GM19240 (cell line): Measurements from ENCODE around the gene IFI35.
"Not testable (repeated sequence)": the region's sequence is repeated elsewhere in the genome, so short reads cannot be mapped to it uniquely, and the experiment has no call there.

Experiments used
- DNase-seq: peaks from one replicate; pipeline ENCODE4 v3.0.0; 2011; ENCODE audit warnings: low spot score; ENCODE audit not compliant: insufficient read length

Gene IFI35

DNA sequence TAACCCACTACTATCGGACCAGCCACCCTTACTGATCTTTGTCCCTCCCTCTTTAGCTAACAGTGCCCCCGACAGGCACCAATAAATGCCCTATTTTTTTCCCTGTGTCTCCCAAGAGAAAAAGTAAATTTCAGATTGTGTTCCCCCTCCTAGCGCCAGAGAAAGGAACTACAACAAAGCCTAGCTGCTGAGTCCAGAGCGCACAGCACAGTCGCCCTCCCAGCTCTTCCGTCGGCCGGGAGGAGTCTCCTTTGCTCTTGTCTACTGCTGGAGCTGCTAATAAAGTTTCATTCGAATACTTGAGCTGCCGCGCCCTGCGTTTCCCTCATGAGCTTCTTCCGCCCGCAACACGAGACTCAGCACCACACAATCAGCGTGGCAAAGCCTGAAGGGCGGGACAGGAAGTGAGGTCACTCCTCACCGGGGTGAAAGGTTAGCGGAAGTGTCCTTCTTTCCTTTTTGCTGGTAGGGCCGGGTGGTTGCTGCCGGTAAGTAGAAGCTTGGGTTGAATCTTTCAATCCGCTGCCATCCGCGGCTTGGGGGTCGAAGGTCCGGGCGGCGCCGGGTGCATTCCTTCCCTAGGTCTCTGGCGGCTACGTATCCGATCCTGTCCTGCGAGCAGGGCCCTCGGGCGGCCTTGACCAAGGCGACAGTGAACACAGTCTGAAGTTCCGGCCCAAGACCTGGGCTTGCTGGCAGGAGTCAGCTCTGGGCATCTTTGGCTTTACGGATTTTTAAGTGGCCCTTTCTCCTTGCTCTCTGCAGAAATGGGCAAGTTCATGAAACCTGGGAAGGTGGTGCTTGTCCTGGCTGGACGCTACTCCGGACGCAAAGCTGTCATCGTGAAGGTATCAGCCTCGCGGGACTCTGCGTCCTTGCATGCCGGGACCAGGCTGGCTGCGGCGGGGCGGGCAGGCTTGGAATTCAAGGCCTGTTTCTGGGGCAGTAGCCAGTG, 8.3 kb upstream of the IFI35 start, which contains the start of gene RPL27:
RPL27 (plus strand) TSS at position 436 of the 955 bp plus-strand sequence; CDS start at position 768, 332 bp downstream.
- peak; percentile 87 for DNase-seq

DNA sequence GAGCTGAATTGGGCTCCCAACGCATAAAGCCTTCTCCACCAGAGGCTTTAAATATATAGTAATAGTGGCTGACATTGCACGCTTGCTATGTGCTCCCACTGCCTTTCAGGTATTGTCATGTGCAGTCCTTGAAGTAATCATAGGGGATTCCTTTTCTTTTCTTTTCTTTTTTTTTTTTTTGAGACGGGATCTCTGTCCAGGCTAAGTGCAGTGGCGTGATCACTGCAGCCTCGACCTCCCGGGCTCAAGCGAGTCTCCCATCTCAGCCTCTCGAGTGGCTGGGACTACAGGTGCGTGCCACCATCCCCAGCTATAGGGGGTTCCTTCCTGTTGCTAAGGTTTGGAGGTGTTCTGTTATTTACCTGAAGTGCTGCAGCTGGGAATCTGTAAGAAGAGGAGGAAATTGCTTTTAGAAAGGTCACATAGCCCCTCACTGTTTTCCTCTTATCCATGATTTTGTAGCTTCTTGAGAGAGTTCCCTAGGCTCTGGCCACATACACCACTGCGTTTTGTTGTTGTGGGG, 7.5 kb upstream of the IFI35 start:
- DNase-seq: no peak

DNA sequence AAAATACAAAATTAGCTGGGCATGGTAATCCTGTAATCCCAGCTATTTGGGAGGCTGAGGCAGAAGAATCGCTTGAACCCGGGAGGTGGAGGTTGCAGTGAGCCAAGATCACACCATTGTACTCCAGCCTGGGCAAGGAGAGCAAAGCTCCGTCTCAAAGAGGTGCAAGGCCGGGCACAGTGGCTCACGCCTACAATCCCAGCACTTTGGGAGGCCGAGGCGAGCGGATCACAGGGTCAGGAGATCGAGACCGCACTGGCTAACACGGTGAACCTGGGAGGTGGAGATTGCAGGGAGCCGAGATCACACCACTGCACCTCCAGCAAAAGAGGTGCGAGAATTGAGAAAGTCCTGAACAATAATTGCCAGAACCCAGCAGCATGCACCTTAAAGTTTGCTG, 5.7 kb upstream of the IFI35 start:
- not testable (repeated sequence) for DNase-seq

DNA sequence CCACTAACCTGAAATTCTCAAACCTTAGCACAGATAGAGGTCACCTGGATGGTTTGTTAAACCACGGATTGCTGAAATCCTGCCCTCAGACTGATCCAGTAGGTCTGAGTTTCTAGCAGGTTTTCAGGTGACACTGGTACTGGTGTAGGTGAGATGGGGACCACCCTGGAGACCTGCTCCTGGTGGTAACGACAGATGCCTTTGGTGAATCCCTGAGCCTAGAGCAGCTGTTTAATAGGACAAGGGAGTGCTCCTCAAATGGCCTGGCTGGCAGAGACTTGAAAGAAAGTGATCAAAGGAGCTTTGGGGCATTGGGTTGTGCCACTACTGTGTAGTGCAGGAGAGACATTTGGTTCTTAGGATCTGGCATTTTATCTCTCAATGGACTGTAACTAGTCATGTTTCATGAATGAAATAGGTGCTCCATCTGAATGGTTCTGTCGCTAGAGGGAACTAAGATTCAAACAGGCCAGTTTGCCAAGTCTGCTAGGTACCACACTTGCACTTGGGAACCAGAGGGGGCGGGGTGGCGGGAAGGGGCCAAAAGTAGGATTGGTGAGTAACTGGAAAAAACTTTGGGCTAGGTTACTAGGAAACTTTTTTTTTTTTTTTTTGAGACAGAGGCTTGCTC, 2.9 kb upstream of the IFI35 start:
- no peak for DNase-seq

DNA sequence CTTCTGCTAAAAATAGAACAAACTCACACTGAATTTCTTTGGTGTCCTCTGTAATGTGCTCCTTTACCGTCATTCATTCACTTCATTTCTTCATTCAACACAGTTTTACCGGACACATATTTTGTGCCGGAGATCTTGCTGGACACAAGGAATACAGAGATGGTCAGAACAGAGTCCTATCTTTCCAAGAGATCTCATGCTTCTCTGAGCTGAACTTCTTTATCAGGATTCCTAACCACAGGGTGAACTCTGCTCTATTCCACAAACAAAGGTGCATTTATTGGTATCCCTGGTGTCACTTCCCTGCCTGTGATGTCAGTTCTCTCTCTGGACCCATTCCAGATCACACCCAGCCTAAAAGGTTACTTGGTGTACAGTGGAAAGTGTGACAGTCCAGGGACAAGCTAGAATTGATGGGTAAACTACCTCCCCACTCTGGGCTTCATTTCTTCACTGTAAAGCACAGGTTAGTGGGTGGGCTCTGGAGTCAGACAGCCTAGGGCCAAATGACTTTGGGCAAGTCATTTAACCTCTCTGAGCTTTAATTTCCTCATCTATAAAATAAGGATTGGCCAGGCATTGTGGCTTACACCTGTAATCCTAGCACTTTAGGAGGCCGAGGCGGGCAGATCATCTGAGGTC, 4.2 kb downstream of the IFI35 start:
- DNase-seq: no peak

DNA sequence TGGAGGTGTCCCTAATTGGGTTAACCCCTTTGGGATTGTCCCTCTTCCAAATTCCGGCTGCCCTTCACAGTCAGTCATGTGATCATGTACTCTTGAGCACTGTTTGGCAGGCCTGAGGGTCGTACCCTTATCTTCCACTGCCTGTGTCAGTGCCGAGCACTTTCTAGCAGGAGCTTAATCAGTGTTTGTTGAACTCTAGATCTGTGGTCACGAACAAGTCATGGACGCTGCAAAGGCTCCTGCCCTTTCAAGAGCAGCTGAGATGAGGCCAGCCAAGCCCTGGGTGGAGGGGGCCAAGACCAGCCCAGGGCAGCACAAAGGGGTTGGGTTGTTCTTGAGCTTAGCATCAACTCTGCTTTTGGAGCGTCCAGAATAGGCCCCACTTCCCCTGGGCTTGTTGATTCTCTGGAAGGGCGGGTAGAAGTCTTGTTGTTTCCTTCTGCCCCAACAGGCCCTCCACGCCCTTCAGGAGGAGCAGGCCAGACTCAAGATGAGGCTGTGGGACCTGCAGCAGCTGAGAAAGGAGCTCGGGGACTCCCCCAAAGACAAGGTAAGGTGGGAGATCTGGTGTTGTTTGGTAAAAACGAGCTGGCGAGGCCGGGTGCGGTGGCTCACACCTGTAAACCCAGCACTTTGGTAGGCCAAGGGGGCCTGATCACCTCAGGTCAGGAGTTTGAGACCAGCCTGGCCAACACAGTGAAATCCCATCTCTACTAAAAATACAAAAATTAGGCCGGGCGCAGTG, 5.3 kb downstream of the IFI35 start:
- no peak for DNase-seq

DNA sequence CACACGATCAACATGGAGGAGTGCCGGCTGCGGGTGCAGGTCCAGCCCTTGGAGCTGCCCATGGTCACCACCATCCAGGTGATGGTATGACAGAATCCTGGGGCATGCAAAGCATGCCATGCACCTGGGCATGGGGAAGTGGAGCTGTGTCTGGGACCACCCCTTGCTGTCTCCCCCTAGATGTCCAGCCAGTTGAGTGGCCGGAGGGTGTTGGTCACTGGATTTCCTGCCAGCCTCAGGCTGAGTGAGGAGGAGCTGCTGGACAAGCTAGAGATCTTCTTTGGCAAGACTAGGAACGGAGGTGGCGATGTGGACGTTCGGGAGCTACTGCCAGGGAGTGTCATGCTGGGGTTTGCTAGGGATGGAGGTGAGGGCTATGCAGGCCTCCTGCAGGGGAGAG, 6.7 kb downstream of the IFI35 start:
- DNase-seq: no peak

DNA sequence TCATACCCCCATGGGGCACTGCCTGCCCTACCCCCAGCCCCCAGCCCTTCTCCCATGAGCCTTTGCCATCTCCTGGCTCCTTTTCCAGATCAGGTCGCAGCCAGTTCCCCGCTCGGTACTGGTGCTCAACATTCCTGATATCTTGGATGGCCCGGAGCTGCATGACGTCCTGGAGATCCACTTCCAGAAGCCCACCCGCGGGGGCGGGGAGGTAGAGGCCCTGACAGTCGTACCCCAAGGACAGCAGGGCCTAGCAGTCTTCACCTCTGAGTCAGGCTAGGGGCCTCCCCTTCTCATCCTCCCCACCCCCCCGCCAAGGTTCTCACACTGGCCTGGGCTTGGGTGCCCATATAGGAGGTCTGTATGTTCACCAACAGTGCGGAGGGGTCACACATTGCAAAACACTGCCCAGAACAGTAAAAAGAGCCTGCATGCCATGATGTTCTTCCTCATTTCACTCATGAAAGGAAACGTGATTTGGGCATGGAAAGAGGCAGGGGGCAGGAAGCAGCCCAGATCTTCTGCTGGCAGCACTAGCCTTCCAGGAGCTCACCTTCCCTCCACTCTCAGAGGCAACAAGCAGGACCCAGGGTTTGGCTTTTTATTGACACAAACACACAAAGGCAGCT, 7.5 kb downstream of the IFI35 start:
- DNase-seq: no peak

DNA sequence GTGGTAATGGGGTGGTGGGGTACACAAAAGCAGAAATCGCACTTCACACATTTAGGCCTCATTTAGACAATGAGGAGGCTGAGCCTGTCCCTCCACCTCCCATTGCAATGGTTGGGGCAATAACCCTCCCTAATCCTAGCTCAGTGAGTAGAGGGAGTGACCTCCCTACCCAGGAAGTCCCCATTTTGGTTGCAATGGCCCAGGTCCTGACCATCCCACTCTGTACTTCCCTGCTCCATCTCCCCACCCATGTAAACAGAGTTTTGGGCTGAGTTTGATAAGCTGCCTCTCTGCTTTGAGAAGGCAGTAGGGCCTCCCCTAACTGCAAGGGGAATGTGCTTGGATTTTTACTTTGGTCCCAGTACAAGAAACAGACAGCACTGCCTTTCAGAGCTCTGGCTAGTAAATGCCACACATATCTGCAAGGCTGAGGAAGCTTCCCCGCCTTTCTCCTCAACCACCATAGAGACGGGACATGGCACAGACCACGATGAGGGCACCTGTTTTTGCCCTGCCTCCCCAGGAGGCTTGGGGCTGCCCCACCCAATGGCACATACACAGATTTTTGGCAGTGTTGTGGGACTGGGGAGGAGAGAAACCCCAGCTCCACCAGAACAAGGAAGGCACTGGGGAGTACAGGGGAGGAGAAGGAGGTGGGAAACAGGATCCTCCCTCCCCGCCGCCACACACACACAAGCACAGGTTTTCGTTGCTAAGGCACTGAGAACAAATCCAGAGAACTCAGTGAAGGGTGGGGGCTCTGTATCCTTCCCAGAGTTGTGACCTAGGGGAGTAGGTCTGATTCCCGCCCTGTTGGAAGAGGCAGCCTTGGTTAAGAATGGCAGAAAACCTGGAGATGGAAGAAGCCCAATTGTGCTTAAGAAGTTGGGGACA, 8.3 kb downstream of the IFI35 start:
- DNase-seq: no peak

DNA sequence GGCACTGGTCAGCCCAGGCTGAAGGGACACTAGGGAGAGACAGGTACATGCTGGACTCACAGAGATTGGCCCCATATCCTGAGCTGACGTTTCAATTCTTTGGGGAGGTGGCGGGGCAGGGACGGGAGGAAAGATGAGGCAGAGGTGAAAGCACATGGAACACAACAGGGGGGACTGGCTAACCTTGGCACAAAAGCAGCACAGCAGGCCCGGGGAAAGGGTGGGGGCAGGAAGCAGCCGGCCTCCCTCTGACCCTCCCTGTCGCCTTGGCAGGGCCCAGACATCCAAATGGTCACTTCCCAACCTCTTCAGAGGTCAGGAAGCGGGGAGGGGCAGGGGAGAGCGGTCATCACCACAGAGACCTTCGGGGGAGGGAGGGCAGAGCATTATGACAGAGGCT, 9.0 kb downstream of the IFI35 start:
- DNase-seq: no peak

DNA sequence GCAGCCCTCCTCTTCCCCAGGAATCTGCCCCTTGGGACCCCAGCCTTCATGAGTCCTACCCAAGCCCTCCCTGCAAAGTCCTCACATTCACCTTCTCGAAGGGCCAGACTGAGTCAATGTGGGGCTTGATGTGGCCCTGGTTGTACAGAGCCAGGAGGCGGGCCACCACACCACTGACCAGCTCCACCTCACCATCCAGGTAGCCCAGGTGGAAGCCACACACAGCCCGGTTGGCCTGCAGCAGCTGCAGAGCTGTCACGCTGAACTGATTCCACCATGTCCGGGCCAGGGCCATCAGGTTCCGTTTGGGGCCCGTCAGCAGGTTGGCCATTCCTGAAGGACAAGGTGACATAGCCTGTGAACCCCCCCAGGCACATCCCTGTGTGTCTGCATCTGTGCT, 9.6 kb downstream of the IFI35 start:
- DNase-seq: no peak

DNA sequence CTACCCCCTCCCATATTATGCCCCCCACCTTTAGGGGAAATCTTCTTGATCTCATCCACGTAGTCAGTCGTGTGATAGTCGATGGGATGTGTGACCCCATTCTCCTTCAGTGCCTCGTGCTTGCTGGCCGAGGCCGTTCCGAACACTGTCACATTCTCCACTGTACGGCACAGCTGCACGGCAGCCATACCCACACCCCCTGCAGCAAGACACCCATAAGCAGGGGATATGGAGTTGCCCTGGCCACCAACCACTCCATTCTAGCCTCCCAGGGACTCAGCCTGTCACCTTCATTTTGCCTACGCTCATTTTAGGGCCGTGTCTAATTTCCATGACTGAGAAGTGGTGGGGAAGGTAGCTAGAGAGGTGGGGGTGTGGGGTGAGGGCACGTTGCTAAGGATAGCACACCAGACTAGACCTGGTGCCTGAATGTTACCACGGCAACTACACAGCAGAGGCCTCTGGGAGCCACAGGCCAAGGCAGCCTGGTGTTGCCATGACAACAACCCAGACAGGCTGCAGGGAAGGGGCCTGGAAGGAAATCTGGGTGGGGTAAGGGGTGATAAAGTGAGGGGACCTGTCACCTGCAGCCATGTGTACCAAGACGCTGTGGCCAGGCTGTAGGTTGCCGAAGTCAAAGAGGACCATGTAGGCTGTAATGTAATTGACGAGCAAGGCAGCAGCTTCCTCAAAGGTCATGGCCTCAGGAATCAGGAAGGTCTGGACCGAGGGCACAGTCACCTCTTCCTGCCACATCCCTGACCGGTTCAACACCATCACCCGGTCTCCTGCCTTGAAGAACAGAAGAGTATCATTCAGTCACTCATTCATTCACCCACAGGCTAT, 11.6 kb downstream of the IFI35 start:
- DNase-seq: no peak

DNA sequence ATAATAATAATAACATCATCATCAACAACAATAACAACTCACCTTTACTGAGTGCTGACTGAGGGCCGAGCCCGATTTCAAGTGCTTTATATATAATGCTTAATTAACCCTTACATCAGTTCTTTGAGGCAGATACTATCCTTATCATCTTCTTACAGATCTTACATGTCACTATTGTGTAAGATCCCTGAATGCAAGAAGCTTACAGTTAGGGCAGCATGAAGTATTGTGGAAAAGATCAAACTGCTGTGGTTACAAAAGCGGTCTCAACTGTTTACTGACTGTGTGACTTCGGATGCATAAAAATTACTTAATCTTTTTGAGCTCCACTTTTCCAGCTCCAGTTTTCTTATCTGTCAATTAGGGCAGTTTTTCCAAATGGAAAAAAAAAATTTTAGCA, 12.3 kb downstream of the IFI35 start:
- DNase-seq: no peak

DNA sequence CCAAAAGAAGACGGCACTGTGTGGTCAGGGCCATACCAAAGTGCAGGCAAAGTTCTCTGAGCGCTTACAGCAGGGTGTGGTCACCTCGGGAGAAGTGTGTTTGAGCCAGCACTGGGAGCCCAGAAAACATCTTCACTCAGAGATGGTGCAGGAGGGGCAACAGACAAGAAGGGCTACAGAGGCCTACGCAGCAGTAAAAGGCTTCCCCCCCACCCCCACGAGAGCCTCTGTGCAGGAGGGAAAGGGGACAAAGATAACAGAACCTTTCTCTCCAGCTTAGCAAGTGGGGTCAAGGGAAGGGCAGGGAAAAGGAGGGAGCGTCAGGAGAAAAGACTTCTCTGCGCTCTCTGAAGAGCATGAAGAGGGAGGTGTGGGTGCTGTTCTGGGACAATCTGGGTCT, 12.8 kb downstream of the IFI35 start:
- DNase-seq: no peak

DNA sequence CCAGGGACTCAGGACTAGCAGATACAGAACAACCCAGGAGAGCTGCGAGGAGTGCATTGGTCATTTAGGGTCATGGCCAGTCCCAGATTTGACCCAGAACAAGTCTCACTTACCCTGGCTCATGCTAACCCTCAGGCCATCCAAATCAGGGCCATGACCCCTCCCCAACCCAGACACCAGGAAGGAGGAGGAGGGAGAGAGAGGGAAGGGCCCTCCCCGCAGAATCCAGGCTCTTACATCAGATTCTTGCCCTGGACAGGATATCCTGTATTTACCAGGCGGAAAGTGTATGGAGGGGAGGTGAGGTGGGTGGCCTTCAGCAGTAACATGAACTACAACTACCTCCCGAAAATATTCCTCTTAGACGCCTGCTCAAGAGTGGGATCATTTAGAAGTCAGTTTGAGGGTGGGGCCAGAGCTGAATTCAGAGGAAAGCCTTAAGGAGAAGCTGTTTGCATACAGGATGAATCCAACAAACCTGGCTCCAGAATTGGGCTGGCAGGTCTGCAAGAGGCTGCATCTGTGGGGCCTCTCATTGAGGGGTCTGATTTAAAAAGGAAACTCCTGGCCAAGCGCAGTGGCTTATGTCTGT, 13.5 kb downstream of the IFI35 start:
- no peak for DNase-seq

DNA sequence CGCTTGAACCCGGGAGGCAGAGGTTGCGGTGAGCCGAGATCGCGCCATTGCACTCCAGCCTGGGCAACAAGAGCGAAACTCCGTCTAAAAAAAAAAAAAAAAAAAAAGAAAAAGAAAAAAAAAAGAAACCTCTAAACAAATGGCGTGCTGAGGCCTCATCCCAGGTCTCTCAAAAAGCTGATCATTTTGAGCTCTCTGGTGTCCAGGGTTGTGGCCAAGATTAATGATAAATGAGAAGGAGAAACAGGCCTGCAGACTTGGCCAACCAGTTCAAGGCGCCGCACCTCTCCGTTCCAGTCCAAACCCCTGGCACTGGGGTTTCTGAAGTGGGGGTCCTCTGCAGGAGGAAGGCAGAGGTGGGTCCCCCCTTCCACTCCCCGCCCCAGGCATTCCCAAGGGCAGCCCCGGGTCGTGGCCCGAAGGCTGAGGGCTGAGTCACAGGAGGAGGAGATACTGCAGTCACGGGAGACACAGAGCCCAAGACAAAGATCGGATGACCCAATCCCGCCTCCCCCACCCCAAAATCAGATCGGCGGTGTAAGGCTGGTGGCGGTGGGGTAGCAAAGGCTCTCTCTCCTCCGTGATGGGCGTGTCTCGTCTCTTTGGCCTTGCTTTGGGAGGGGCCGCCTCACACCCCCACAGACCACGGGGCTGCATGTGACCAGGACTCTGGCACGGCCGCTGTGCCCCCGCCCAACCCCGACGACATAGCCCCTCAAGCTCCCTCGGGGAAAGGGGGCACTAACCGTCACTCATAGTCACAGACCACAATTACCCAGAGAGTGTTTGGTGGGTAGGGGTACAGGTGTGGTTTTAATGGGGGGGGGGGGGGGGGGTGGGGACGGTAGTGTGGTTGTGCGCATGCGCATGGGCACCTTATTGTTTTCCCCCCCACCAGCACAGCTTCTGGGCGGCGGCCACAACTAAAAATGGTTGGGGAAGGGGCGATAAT, 14.5 kb downstream of the IFI35 start:
- DNase-seq: no peak
